ENCODE measurements around the gene GTF2E1.

GTF2E1 gene

DNA sequence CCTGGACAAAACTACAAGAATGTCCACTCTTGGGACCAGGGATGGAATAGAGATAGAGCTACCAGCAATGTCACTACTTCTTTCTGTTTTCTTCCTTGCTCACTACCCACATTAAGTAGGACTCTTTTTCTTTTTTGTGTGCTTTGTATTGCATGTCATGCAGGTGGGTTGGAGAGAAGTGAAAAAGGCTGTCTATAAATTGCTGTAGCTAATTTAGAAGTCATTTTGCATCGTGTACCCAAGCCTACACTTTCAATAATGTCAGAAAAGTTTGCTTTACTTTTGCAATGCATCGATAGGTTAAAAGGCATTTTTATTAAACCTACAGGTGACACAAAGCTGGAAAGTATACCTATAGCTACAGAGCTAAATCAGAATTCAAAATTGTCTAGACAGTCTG lies 58.9 kb downstream of the GTF2E1 start:
- no peak for DNase-seq

- no peak for DNase-seq
Measured at GRCh38 chr3:120802916-120803315, 60.4 kb downstream of the GTF2E1 start.

- DNase-seq = no peak
Measured at GRCh38 chr3:120816728-120817127, 74.2 kb downstream of the GTF2E1 start.

DNA sequence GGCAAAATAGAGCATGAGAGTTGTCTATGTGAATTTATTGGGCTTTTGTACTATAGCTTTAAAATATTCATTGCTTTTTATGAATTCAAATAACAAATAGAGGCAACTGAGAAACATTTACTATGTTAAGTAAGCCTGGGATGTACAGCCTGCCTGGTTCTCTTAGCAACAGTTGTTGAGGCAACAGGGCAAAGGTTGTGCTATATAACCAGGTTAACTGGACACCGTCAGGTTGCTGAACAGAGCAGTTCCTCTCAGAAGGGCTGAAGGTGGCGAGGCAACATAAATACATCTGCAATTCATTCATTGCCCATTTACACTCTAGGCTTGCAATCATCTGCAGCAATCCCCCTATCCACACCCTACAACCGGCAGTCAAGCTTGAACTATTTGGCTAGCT lies 78.2 kb downstream of the GTF2E1 start:
- DNase-seq = no peak

- peak; percentile 15 for DNase-seq
Measured at GRCh38 chr3:120821426-120821825, 78.9 kb downstream of the GTF2E1 start.

GRCh38 chr3:120823156-120823555 lies 80.6 kb downstream of the GTF2E1 start:
- no peak for DNase-seq

DNA sequence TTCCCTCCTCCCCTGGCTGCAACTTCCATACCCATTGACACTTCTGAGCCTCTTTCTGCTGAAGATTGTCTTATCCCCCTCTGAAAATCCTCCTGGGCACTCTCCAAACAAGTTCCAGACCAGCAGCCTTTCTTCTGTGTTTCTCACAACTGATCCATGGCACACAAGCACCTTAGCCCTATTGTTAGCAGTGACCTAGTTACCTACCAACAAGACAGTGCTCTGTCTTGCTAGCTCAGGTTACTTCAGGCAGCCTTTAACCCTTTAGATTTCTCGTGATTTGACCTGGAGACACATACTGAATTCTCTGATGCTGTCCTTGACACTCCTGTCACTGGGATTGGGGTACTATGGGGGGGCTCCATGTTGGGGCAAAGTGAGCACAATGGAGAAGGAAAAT lies 82.1 kb downstream of the GTF2E1 start:
- DNase-seq = no peak

GRCh38 chr3:120828796-120829195 lies 86.3 kb downstream of the GTF2E1 start:
- no peak for DNase-seq

GRCh38 chr3:120831066-120831465 lies 88.5 kb downstream of the GTF2E1 start:
- DNase-seq = no peak

All from fibroblast of skin of abdomen (primary cell).